ENCODE measurements around the gene KIAA0825. TPM values are rescaled to one million over a fixed set of nuclear protein-coding genes. Genes with fewer than 3 reads are reported as not detected.
A peak's percentile ranks its signal among the peaks of the same experiment; 100 is the strongest.
"Not testable (repeated sequence)": the region's sequence is repeated elsewhere in the genome, so short reads cannot be mapped to it uniquely, and the experiment has no call there.

The KIAA0825 gene
- total and polyA plus RNA-seq, 2 experiments from 2014 or later = 1.7 to 1.8 TPM

DNA sequence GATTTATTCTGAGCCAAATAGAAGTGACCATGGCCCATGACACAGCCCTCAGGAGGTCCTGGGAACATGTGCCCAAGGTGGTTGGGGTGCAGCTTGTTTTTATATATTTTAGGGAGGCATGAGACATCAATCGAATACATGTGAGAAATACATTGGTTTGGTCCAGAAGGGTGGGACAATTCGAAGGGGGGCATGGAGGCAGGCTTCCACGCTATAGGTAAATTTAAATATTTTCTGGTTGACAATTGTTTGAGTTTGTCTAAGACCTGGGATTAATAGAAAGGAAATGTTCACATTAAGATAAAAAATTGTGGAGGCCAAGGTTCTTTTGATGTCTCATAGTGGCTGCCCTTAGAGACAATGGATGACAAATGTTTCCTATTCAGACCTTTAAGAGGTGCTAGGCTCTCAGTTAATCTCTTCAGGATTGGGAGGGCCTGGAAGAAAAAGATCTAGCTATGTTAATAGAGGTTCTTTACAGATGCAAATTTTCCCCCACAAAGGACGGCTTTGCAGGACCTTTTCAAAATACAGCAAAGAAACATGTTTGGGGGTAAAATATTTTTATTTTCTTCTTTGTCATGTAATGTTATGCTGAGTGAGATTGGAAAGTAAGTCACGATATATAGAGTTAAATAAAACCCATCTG is 263.4 kb downstream of the KIAA0825 start:
- TF ChIP-seq CREB1 (CRISPR knock-in tag; IDR thresholded peaks at IDR 0.05; ENCODE audit: low read depth) (peak; percentile 31; the same call in 1 of the 2 replicates), ZNF114 (CRISPR knock-in tag; IDR thresholded peaks at IDR 0.05) (0 out of 2 replicates have a peak, but pooled peaks have one; percentile 45), NANOG (IDR thresholded peaks at IDR 0.05; ENCODE audit: borderline replicate concordance) (peak; percentile 98)
- TF ChIP-seq, protein P1, sequence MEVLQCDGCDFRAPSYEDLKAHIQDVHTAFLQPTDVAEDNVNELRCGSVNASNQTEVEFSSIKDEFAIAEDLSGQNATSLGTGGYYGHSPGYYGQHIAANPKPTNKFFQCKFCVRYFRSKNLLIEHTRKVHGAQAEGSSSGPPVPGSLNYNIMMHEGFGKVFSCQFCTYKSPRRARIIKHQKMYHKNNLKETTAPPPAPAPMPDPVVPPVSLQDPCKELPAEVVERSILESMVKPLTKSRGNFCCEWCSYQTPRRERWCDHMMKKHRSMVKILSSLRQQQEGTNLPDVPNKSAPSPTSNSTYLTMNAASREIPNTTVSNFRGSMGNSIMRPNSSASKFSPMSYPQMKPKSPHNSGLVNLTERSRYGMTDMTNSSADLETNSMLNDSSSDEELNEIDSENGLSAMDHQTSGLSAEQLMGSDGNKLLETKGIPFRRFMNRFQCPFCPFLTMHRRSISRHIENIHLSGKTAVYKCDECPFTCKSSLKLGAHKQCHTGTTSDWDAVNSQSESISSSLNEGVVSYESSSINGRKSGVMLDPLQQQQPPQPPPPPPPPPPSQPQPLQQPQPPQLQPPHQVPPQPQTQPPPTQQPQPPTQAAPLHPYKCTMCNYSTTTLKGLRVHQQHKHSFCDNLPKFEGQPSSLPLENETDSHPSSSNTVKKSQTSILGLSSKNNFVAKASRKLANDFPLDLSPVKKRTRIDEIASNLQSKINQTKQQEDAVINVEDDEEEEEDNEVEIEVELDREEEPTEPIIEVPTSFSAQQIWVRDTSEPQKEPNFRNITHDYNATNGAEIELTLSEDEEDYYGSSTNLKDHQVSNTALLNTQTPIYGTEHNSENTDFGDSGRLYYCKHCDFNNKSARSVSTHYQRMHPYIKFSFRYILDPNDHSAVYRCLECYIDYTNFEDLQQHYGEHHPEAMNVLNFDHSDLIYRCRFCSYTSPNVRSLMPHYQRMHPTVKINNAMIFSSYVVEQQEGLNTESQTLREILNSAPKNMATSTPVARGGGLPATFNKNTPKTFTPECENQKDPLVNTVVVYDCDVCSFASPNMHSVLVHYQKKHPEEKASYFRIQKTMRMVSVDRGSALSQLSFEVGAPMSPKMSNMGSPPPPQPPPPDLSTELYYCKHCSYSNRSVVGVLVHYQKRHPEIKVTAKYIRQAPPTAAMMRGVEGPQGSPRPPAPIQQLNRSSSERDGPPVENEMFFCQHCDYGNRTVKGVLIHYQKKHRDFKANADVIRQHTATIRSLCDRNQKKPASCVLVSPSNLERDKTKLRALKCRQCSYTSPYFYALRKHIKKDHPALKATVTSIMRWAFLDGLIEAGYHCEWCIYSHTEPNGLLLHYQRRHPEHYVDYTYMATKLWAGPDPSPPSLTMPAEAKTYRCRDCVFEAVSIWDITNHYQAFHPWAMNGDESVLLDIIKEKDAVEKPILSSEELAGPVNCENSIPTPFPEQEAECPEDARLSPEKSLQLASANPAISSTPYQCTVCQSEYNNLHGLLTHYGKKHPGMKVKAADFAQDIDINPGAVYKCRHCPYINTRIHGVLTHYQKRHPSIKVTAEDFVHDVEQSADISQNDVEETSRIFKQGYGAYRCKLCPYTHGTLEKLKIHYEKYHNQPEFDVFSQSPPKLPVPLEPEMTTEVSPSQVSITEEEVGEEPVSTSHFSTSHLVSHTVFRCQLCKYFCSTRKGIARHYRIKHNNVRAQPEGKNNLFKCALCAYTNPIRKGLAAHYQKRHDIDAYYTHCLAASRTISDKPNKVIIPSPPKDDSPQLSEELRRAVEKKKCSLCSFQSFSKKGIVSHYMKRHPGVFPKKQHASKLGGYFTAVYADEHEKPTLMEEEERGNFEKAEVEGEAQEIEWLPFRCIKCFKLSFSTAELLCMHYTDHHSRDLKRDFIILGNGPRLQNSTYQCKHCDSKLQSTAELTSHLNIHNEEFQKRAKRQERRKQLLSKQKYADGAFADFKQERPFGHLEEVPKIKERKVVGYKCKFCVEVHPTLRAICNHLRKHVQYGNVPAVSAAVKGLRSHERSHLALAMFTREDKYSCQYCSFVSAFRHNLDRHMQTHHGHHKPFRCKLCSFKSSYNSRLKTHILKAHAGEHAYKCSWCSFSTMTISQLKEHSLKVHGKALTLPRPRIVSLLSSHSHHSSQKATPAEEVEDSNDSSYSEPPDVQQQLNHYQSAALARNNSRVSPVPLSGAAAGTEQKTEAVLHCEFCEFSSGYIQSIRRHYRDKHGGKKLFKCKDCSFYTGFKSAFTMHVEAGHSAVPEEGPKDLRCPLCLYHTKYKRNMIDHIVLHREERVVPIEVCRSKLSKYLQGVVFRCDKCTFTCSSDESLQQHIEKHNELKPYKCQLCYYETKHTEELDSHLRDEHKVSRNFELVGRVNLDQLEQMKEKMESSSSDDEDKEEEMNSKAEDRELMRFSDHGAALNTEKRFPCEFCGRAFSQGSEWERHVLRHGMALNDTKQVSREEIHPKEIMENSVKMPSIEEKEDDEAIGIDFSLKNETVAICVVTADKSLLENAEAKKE (CRISPR knock-in tag; IDR thresholded peaks at IDR 0.05) = peak; percentile 92
- H4K20me1 ChIP-seq (replicated peaks; ENCODE audit: insufficient read depth); H3K9me2 ChIP-seq (ENCODE audit: insufficient read depth); H3K36me3 ChIP-seq (ENCODE audit: insufficient read depth); H2AFZ ChIP-seq; H3K27me3 Mint-ChIP-seq (ENCODE audit: insufficient read depth, low read depth, poor library complexity); H3K27me3 ChIP-seq (ENCODE audit: insufficient read depth); H3F3A ChIP-seq (replicated peaks; ENCODE audit: low read depth): not testable (repeated sequence)
- H3K4me1 ChIP-seq (ENCODE audit: insufficient read depth) = peaks cover 59% of the 10 kb centered on the region
- DNase-seq (ENCODE audit: low spot score) (peak; percentile 78), ATAC-seq (peak; percentile 55)
- H3K79me2 ChIP-seq (replicated peaks; ENCODE audit: insufficient read depth) = peaks cover 81% of the 10 kb centered on the region
- H3K4me2 ChIP-seq = peak overlapping the region; percentile 45
- Mint-ChIP-seq H3K4me1 (peaks cover 73% of the 10 kb centered on the region), H3K9me3 (peaks cover 28% of the 10 kb centered on the region), H3K36me3 (ENCODE audit: low read depth) (peaks cover 87% of the 10 kb centered on the region), H3K27ac (peak overlapping the region; percentile 97), H3K4me3 (peak overlapping the region; percentile 56)
- H3K4me3 ChIP-seq = peak overlapping the region; percentile 8
- H3K27ac ChIP-seq (ENCODE audit: low read depth) = peak overlapping the region; percentile 93

DNA sequence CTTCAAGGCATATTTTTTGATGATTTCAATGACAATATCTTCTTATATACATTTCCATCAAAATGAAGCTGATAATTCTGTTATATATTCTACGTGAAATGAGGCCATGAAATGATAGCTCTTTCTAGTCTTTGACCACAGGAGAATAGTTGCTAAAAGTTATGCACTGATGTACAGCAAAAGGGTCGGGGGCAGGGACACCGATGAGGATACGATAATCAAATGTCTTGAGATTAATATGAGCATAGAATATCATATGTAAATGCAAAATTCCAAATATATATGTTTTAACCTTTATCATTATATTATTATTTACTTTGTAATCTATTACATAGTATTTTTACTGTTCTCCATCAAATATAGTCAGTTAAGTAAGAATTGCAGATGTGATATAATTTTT is 264.8 kb downstream of the KIAA0825 start:
- Mint-ChIP-seq H3K4me3 (no peak overlapping the region), H3K9me3 (peaks cover 41% of the 10 kb centered on the region), H3K27ac (no peak overlapping the region), H3K4me1 (peaks cover 77% of the 10 kb centered on the region), H3K36me3 (ENCODE audit: low read depth) (peaks cover 89% of the 10 kb centered on the region), H3K27me3 (ENCODE audit: insufficient read depth, low read depth, poor library complexity) (peaks cover 8% of the 10 kb centered on the region)
- DNase-seq (ENCODE audit: low spot score) = no peak
- Histone ChIP-seq H3K27ac (ENCODE audit: low read depth) (no peak overlapping the region), H3K9me2 (ENCODE audit: insufficient read depth) (no peaks in the 10 kb centered on the region), H3K36me3 (ENCODE audit: insufficient read depth) (no peaks in the 10 kb centered on the region), H4K20me1 (replicated peaks; ENCODE audit: insufficient read depth) (no peaks in the 10 kb centered on the region), H3F3A (replicated peaks; ENCODE audit: low read depth) (no peaks in the 10 kb centered on the region), H3K79me2 (replicated peaks; ENCODE audit: insufficient read depth) (peaks cover 81% of the 10 kb centered on the region), H2AFZ (no peak overlapping the region), H3K4me2 (no peak overlapping the region), H3K4me1 (ENCODE audit: insufficient read depth) (peaks cover 63% of the 10 kb centered on the region), H3K4me3 (no peak overlapping the region), H3K27me3 (ENCODE audit: insufficient read depth) (no peaks in the 10 kb centered on the region)
- no peak for ATAC-seq
- TF ChIP-seq, protein P2, sequence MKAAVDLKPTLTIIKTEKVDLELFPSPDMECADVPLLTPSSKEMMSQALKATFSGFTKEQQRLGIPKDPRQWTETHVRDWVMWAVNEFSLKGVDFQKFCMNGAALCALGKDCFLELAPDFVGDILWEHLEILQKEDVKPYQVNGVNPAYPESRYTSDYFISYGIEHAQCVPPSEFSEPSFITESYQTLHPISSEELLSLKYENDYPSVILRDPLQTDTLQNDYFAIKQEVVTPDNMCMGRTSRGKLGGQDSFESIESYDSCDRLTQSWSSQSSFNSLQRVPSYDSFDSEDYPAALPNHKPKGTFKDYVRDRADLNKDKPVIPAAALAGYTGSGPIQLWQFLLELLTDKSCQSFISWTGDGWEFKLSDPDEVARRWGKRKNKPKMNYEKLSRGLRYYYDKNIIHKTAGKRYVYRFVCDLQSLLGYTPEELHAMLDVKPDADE (IDR thresholded peaks at IDR 0.05) = no peak

Measured in GM23338 (cell line).